Esophagus squamous epithelium (tissue), 5 donors: ENCODE measurements around the gene FILIP1L. TPM values are rescaled to one million over a fixed set of nuclear protein-coding genes. Genes with fewer than 3 reads are reported as not detected.

Source experiments
- DNase-seq: peaks from one replicate; lab custom pipeline; 2025; lab: John Stamatoyannopoulos, UW
- H3K27ac ChIP-seq, 4 donors: fragments of 200-600 bp; sonication (generic); one replicate each; pipeline ENCODE4 v1.5.1; 2016 to 2019; ENCODE audit warnings: mild to moderate bottlenecking in 1 of 4
- H3K27me3 ChIP-seq, 4 donors: fragments of 200-600 bp; sonication (generic); 1 replicate in 3 of 4; 2 replicates in 1 of 4; pipeline versions ENCODE4 v1.5.1 to v1.6.0; 2017 to 2021; ENCODE audit warnings: antibody characterized with exemption in 1 of 4
- H3K36me3 ChIP-seq, 3 donors: fragments of 200-600 bp; sonication (generic); one replicate each; pipeline ENCODE4 v1.5.1; 2016 to 2019
- H3K4me1 ChIP-seq, 3 donors: fragments of 200-600 bp; sonication (generic); one replicate each; pipeline ENCODE4 v1.5.1; 2017 to 2019
- H3K4me3 ChIP-seq, 4 donors: fragments of 200-600 bp; sonication (generic); 1 replicate in 3 of 4; 2 replicates in 1 of 4; pipeline ENCODE4 v1.5.1; 2016 to 2019; ENCODE audit warnings: mild to moderate bottlenecking in 2 of 4, moderate library complexity in 1 of 4
- H3K9me3 ChIP-seq, 3 donors: fragments of 200-600 bp; sonication (generic); one replicate each; pipeline ENCODE4 v1.5.1; 2016 to 2019
- POLR2A ChIP-seq, 4 donors: fragments of 450-650 bp; IDR thresholded peaks; one replicate each; pipeline ENCODE4 v1.6.1; 2017; ENCODE audit warnings: antibody characterized with exemption in 4 of 4, mild to moderate bottlenecking in 4 of 4, moderate library complexity in 3 of 4
- WGBS, 2 donors: methylation state at CpG; one replicate each; pipeline ENCODE4 v1.1.5; 2018; 5-methylcytosine and 5-hydroxymethylcytosine counted together
- intact Hi-C: fragments of 100-400 bp; cut with DNase I; formaldehyde crosslinking; loops from one replicate; pipeline ENCODE4 v1.15.0; 2022
- total RNA-seq, 4 donors: library from RNA; depleted of rRNA; stranded (reverse); fragments of >200 nt; gene quantifications; one replicate each; pipeline ENCODE4 v1.1.0, GENCODE V29; 2016
- TF ChIP-seq, protein P1 (sequence below), 6 experiments: fragments of 450-650 bp in 4 of 6; fragments of 200-600 bp in 2 of 6; sonication (generic) in 2 of 6; IDR thresholded peaks; one replicate each; pipeline ENCODE4 v1.5.1; 2016 to 2019; ENCODE audit warnings: antibody characterized with exemption in 6 of 6, mild to moderate bottlenecking in 4 of 6, moderate library complexity in 4 of 6
- donor health status: DM: yes; HTN: yes; CAD: no.

FILIP1L gene
- total RNA-seq, 4 donors from 2014 or later, result 2.5 to 23.5 (median 10.7) TPM

DNA sequence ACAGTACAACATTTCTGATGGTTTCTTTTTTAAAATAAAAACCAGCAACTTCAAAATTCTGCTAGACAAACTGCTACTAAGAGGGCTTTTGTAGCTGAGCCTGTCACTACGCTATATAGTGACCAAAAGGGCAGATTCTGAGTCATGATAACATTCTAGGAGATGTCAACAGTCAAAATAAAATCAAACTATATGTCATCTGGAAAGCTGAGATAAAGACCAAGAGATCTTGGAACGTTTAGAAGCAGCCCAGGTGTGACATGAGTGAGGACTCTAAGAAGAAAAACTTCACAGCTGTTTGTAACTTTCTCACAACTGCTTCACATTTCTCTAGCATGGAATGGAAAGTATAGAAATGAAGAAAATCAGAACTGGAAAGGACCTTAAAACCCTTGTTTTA lies 84.6 kb downstream of the FILIP1L start:
- DNase-seq, result no peak
- no peaks in the 10 kb centered on the region for H3K27me3 ChIP-seq
- H3K36me3 ChIP-seq, result no peaks in the 10 kb centered on the region
- H3K4me3 ChIP-seq, result no peak overlapping the region
- no peak for TF ChIP-seq POLR2A (IDR thresholded peaks at IDR 0.05)
- TF ChIP-seq, protein P1, sequence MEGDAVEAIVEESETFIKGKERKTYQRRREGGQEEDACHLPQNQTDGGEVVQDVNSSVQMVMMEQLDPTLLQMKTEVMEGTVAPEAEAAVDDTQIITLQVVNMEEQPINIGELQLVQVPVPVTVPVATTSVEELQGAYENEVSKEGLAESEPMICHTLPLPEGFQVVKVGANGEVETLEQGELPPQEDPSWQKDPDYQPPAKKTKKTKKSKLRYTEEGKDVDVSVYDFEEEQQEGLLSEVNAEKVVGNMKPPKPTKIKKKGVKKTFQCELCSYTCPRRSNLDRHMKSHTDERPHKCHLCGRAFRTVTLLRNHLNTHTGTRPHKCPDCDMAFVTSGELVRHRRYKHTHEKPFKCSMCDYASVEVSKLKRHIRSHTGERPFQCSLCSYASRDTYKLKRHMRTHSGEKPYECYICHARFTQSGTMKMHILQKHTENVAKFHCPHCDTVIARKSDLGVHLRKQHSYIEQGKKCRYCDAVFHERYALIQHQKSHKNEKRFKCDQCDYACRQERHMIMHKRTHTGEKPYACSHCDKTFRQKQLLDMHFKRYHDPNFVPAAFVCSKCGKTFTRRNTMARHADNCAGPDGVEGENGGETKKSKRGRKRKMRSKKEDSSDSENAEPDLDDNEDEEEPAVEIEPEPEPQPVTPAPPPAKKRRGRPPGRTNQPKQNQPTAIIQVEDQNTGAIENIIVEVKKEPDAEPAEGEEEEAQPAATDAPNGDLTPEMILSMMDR (IDR thresholded peaks at IDR 0.05), result no peak
- 40 to 54% methylated on average over 2 of the region's 2 CpGs for WGBS, 2 donors
- no peaks in the 10 kb centered on the region for H3K9me3 ChIP-seq
- peak overlapping the region in 2 of 4 donors; percentile 20 to 63 for H3K27ac ChIP-seq
- peaks cover 0 to 61% (median 34%) of the 10 kb centered on the region in 3 donors for H3K4me1 ChIP-seq
- intact Hi-C loops, result no loop called here

DNA sequence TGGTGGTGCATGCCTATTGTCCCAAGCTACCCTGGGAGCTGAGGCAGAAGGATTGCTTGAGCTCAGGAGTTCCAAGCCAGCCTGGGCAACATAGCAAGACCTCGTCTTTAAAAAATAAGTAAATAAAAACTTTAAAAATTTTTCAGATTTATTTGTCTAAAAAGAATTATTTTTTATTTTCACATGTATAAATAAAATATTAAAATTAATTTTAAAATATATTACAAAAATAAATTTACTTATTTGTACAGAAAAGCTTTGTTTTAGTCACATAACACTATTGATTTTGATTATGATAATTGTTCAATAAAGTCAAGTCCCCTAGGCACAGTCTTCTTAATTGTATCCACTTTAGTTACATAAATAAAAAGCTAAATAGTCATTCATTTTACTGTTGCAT lies 85.2 kb downstream of the FILIP1L start:
- H3K4me3 ChIP-seq, result no peak overlapping the region
- H3K36me3 ChIP-seq, result no peaks in the 10 kb centered on the region
- no peak for TF ChIP-seq POLR2A (IDR thresholded peaks at IDR 0.05)
- TF ChIP-seq, protein P1 (IDR thresholded peaks at IDR 0.05), result no peak
- WGBS, 2 donors, result 85 to 100% methylated on average over 1 of the region's 1 CpG
- H3K27me3 ChIP-seq, result no peaks in the 10 kb centered on the region
- DNase-seq, result no peak
- H3K27ac ChIP-seq, result no peak overlapping the region
- intact Hi-C loops, result no loop called here
- no peaks in the 10 kb centered on the region for H3K9me3 ChIP-seq
- peaks cover 0 to 62% (median 35%) of the 10 kb centered on the region in 3 donors for H3K4me1 ChIP-seq

DNA sequence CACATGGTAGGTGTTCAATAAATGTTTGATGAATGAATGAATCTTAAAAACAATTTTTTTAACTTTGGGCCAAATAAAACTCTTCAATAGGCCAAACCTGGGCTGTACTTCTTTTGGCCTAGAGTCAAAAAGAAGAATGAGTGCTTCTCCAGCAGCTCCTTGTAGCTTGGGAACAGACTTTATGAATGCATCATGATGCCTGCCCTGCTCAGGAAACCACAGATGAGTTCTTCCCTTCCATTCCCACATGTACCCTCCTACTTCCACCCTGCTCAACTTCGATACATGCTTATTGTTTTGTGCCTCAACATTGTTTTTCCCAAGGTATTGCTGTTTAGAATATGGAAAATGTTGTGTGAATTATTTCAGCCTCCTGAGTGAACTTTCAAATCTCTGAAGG lies 87.0 kb downstream of the FILIP1L start:
- H3K27ac ChIP-seq, result no peak overlapping the region
- H3K27me3 ChIP-seq, result no peaks in the 10 kb centered on the region
- intact Hi-C loops, result no loop called here
- WGBS, 2 donors, result 95 to 100% methylated on average over 1 of the region's 1 CpG
- no peaks in the 10 kb centered on the region for H3K36me3 ChIP-seq
- no peak for TF ChIP-seq POLR2A (IDR thresholded peaks at IDR 0.05)
- TF ChIP-seq, protein P1 (IDR thresholded peaks at IDR 0.05), result no peak
- DNase-seq, result no peak
- peaks cover 0 to 62% (median 27%) of the 10 kb centered on the region in 3 donors for H3K4me1 ChIP-seq
- H3K4me3 ChIP-seq, result no peak overlapping the region
- H3K9me3 ChIP-seq, result no peaks in the 10 kb centered on the region

DNA sequence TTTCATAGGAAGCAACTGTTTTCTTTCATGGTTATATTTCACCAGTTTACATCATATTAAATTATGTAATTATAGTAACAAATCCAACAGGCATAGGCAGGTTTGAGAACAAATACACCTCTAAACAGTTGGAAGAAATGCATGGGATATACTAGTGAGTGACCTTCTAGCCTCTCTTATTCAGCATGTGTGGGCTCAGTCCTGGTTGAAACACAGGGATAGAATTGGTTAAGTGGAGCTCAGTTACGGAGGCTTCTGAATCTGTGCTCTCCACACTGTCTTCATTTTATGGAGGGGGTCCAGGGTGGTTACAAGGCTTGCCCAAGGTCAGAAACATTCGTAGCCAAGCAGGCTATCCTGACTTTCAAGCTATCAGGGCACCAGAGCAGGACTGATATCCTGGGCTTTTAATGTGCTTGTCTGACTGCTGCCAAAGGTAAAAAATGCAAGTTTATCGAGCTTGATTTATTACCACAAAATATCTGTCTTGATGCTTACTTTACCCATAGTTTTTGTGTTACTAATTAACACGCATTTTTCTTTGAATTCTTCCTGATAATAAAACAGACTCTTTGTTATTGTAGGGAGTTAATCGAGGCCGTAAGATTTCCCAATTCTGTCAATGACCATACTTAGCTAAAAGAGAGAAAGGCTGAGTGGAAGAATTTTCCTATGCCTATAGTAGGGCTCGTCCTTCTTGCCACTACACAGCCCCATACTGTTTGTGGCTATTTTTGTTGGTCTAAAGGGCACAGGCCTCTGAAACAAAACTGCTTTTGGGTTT lies 89.6 kb downstream of the FILIP1L start:
- TF ChIP-seq, protein P1 (IDR thresholded peaks at IDR 0.05), result no peak
- TF ChIP-seq POLR2A (IDR thresholded peaks at IDR 0.05), result no peak
- Histone ChIP-seq H3K4me3 (no peak overlapping the region), H3K36me3 (no peaks in the 10 kb centered on the region), H3K27ac (peak overlapping the region; percentile 16 to 64 (median 26)), H3K9me3 (no peaks in the 10 kb centered on the region), H3K27me3 (no peaks in the 10 kb centered on the region), H3K4me1 (peaks cover 0 to 45% (median 15%) of the 10 kb centered on the region in 3 donors)
- no peak for DNase-seq
- intact Hi-C loops, result no loop called here
- 62 to 74% methylated on average over 7 of the region's 7 CpGs for WGBS, 2 donors

DNA sequence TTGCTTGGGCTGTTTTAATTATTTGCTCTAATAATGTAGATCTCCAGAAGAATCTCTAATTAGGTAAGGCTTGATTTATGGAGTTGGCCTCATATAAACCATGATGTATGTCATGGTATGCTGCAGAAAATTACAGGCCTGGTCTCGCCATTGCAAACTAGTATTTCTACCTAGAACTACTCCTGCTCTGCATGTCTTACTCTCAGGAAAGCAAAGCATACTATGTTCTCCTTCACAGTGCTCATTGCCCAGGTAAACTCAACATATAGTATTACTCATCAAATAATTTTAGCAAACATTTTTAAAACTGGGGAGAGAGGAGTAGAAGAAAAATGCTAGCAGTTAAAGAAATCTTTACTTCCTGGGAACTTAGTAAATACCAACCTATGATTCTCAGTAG lies 90.7 kb downstream of the FILIP1L start:
- Histone ChIP-seq H3K9me3 (no peaks in the 10 kb centered on the region), H3K4me3 (no peak overlapping the region), H3K4me1 (peaks cover 0 to 40% (median 15%) of the 10 kb centered on the region in 3 donors), H3K27ac (peak overlapping the region in 3 of 4 donors; percentile 10 to 32 (median 25)), H3K27me3 (no peaks in the 10 kb centered on the region), H3K36me3 (no peaks in the 10 kb centered on the region)
- DNase-seq, result no peak
- no peak for TF ChIP-seq POLR2A (IDR thresholded peaks at IDR 0.05)
- TF ChIP-seq, protein P1 (IDR thresholded peaks at IDR 0.05), result no peak
- 50 to 59% methylated on average over 1 of the region's 1 CpG for WGBS, 2 donors
- intact Hi-C loops, result no loop called here
